NOMO-1 treated with dmso at 0.1 percent for 144 hours (cell line): ENCODE data around the gene CCR5AS.
"Not testable (repeated sequence)": the region's sequence is repeated elsewhere in the genome, so short reads cannot be mapped to it uniquely, and the experiment has no call there.

Experiments
- DNase-seq: peaks from one replicate; lab custom pipeline; 2025; ENCODE audit not compliant: unreplicated experiment; lab: John Stamatoyannopoulos, UW

The CCR5AS gene

DNA sequence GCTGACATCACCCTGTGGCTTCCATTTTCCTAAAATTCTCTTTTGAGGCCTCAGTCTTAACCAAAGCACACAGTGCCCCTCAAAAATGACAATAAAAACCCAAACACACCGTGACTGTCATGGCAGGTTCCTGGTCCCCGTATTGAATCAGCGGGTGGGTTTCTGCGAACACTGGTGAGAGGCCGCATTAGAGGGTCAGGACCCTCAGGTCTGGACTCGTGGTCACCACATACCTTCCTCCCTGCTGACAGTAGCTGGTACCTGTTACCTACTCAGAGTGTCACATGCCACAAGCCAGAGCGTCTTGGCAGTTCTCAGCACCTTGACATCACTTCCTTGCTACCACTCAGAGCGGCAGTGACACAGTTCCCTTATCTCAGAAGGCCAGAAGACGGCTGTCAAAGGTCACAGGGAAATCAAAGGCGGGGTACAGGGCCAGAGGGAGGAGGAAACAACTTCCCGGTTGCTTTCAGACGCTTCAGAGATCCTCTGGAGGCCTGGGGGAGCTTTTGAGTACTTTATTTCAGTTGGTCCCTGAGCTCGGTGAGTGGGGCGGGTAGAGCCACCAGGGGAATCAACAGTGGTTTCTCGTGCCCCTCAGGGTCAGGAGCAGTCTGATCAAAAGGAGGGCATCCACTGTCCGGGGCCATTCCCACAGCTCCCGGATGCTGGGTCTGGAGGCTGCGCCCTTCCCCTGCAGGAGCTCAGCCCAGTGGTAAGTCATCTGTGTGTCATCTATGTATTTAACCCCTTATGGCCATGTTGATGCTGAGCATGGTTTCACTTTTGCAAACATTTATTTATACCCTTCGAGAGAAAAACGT is at the start of gene CCR5AS, which contains the start of gene CCRL2:
TSS of gene CCR5AS (minus strand) at position 279 of the 824 bp plus-strand sequence.
TSS of gene CCRL2 (plus strand) at position 472 of the 824 bp plus-strand sequence. CDS start 821 bp downstream, outside the sequence.
- peak; percentile 52 for DNase-seq

DNA sequence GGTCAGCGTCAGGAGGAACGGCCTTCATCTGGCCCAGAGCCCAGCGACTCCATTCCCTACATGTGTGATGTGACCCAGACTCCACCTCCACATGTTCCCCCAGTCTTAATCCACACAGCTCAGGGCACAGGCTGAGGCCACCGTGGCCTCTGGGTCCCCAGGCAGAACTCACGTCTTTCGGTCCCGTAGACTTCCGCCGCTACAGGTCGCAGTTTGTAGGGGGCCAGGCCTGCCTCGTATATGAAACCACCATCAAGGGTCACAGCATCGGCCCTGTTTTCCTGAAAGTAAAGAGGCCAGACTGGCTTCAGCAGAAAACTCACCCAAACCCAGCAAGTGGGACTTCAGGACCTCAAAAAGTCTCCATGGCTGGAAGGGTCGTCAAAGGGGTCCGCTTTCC is 49.3 kb upstream of the CCR5AS start:
- no peak for DNase-seq

DNA sequence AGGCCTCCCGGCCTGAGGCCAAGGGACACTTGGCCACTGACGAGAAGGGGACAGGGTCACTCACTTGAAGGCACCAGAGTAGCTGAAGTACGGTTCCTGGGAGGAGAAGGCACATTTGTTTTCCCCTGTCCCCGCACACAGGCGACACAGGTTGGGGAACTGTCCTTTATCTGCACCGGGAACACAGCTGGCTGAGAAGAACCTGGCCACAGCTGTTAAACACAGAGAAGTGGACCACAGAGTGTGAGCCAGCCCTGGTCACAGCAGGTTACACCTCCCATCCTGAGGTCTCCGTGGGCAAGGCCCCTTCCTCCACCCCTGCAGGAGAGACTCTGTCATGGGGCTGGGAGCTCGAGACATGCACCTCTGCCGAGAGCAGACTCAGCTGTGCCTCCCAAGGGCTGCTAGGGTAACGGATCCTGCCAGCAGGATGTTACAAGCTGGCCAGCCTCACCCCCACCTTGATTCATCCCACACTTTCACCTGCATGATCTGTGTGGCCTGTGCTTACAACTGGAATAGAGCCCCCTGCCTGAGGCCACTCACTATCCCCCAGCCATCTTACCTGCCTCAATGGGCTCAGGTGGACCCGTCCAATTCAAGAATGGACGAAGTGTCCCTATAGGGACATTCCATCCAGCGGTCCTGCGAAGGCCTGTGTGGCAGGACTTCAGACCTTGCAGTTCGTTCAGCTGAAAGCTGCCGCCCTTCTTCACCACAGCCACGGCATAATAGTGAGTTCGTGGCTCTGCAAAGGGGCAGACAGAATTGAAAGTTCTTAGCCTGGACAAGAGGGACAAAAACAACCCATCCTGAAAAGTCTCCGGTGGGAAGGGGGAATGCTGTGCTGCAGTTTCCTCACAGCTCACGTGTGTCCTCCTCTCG is 48.6 kb upstream of the CCR5AS start:
- no peak for DNase-seq

DNA sequence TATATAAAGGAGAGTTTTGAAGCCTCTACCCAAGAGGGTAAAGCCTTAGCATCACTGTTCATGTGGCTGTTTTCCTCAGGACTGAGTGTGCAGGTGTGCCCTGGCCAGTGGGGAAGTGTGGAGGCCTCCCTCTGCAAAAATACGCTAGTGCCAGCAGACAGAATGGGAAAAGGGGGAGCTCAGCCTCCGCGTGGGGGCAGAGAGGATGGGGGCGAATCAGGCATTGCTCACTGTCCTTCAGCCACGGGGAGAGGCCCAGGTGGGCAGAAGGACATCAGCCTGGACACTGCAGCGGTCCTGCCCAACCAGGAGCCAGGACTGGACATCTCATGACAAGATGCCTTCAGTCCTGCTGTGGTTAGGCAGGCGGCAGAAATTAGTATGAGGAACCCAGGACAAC is 47.7 kb upstream of the CCR5AS start:
- no peak for DNase-seq

DNA sequence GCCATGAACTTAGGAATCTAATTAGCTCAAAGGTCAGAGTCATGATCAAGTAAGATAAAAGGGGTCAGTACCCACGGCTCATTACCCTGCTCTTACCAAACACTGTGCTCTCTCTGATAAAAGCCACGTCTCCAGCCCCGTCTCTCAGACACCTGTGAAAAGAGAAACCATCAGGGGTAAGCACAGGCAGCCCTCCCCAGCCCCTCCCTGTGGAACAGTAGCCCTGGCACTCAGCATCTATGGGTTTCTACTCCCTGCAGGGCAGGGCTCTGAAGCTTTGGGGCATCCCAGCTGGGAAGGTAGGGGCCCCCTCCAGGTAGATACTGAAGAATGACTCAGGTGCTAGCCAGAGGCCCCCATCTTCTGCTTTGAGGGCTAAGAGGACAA is 47.3 kb upstream of the CCR5AS start:
- DNase-seq, result no peak

DNA sequence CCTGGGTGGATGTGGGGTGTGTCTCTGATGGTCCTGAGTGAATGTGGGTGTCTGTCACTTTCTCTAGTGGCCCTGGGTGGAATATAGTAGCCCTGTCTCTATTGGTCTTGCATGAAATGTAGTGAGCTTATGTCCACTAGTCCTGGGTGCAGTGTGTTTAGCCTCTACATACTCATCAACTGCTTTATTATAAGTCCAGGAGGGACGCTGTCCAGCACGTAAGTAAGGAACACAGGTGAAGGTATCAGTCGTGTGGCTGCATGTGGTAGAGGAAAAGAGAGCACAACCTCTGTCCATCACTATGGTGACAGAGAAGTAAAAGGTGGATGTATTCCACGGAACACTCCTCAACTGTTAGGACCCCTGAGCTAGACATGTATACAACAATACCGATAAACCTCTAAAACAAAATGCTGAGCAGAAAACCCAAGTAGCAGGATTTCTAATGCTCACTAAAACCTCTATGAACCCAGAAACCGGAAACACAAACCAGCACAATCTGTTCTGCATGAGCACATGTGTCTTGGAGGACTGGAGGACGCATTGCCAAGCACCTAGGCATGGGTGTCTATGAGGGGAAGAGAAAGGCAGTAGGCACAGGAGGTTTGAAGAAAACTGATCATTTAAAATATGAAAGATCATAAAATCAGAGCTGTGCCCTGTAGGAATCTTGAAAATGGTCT is 46.8 kb upstream of the CCR5AS start:
- no peak for DNase-seq

DNA sequence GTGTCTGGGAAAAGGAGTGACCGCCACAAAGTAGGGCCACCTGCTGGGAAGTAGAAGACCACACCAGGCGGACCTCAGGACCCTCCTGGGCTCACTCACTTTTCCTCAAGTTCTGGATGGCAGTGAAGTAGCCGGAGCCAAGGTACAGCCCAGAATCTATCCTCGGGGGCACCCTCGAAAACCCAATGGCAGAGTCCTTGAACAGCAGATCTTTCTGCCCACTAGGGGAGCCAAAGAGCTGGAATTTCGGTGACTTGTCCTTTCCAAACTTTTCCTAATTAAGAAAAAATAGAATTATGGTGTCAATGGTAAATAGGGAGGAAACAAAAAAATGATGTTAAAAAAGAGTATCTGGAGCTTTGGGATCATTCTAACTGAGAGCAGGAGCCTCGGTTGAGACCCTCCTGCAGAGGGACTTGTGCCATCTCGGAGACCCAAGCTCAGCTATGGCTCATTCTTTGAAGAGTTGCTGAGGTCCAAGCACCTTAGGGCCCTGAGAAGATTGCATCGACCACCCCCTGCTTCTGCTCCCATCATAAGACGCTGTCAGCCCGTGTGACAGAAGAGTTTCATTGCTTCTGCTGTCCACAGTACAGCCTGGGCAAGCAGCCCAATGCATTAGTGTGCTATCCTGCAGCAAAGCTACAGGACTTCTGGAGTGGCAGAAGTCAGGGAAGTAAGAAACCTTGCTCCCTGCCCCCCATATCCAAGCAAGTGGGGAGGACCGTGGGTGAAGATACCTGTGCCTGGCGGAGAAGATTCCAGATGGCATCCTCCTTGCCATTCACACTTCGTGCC is 43.1 kb upstream of the CCR5AS start:
- no peak for DNase-seq

DNA sequence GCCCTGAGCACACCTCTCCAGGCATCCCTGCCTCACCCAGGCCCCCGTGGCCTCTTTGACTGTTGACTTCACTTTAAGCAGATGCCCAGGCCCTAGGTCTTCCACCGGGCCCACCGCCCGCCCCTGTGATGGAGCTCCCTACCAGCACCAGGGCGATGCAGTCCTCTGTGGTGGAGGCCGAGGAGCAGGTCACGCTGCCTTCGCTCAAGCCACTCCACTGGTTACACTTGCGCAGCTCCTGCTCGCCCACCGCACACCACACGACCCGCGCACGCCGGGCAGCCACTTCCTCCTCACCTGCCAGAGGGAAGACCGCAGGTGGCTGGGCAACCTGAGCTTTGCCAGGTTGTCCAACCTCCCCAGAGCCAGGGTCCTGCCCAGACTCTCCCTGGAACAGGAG is 41.9 kb upstream of the CCR5AS start:
- DNase-seq, result no peak

DNA sequence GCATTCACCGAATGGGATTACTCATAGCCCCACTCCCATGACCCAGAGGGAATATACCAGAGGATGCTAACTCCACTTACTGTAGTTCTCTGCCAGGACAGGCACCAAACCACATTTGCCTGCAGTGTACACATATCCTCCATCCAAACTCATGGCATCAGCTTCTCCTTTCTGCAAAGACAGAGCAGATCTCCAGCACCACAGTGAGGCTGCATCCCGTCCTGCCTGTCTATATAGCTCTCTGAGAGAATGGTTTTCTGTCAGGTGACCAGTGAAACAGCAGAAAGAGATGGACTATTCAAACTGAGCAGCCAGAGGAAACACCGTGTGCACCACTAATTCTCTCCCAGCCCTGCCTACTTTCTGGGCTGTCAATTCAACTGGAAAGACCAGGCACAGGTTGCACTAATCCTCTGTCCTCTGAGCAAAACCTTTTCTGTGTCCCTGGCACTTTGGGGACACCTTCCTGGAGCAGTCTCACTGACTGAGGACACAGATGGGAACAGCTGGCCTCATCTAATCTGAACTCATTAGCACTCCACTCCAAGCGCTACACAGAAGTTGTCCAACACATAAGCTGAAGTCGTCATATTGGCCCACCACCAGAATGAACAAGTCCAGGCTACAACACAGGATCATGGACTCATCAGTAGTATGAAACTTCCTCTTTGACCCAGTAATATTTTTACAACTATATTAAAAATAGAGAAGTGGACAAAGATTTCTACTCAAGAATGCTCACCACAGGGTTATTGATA is 40.5 kb upstream of the CCR5AS start:
- peak; percentile 32 for DNase-seq

DNA sequence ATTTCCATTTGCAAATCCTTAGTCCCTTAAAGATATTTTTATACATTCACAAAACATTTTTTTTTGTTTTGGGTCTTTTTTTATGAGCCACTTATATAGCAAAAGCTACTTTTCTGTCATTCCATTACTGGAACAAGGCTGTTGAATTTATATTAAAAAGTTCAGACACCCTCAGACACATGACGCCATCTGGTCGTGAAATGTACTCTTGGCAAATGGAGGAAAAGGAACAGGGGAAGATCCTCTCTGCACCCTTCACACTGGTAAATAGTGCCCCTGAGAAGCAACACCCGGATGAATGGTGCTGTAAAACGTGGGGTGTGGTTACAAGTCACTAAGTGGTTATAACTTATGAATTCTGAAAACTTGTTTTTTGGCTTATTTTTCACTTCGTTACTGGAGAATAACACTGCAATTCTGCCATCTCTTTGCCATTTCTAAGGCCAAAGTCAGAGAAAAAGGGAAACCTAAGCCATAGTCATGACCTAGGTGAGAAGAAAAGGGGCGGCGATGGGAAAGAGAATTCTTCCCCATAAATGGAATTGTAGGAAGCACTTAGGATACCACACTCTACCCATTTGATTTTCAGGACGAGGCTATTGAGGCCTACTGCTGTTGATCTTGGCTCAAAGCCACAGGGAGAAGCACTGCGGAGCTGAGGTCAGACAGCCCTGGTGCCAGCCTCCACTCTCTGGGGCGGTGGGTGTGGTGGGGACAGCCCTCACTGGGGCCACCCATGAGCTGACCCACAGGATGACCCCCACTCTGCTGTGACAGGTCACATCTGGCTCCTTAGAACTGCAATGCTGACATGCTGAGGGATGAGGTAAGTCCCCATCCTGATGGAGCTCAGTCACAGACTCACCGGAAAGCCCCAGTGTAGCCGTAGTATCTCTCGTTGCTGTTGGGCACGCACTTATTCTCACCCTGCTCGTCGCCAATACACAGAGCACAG is 36.0 kb upstream of the CCR5AS start:
- no peak for DNase-seq

DNA sequence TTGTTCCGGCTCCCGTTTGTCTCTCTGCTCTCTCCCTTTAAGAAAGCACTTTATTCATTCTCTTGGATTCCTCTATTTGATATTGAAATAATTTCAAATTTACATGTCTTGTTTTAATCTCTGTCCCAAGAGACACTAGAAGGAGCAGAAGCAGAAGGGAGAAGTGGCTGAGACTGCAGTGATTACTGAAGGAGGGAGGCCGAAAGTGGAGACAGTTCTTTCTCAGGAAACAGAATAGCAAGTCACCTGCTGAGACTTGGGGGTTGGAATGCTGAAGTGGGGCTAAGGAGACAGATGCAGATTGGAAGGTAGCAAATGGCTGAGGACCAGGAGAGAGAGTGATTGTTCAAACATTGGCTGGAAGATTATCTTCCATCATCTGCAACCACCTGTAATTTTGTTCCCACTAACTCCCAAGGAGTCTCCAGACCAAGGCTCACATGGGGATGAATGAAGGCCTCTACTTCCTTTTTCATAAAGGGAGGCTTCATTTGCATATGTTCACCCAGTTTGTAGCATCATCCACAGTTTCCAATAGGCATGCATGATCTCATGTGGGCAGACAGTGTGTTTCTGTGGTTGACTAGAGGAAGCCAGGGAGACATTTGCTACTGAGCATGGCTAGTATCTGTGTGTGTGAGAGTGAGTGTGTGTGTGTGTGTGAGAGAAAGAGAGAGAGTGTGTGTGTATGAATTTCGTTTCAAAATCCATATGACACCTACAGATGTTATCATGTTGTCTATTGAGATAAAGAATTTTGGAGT is 33.8 kb upstream of the CCR5AS start:
- no peak for DNase-seq

DNA sequence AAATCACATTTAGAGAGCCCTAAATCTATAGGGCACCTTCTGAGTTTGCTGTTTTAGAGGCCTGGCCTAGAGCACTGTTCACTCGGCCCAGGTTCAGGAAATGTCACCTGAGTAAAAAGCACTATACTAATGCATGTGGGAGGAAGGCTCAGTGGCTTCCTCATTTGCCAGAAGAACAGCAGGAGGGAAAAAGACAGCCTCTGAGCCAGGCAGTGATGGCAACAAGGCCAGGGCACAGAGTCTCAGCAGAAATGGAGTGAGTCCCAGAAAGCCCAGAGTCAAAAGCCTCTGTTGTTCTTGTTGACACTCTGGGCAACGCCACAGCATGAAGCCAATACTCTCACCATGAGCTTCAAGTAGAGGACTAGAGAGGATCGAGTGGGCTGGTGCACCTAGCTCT is 32.0 kb upstream of the CCR5AS start:
- no peak for DNase-seq

DNA sequence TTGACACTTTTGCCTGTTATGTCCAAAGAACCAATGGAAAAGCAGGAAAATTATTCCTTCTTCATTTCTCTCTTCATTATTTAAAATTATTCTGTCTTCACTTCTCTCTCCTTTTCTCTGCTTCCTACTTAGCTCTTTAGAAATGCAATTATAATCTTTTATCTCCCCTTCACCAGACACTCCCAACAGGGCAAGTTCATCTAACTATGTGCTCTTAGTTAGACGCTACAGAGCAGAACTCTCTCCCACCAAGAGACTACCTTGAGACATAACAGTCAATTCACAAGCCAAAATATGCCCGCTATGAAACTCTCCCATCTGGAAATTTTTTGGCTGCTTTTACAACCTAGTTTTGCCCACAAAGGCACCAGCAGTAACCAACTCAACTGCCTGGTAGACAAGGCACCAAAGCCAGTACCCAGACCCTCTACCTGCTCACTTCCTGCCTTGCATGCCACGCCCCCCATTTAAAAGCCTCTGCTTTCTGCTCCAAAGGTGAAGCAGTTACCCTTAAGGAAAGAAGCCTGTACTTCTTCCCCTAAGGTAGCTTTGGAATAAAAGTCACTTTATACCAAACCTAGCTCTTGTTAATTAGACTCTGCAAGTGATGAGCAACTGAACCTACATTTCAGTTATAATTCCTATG is 28.3 kb upstream of the CCR5AS start:
- DNase-seq, result no peak

DNA sequence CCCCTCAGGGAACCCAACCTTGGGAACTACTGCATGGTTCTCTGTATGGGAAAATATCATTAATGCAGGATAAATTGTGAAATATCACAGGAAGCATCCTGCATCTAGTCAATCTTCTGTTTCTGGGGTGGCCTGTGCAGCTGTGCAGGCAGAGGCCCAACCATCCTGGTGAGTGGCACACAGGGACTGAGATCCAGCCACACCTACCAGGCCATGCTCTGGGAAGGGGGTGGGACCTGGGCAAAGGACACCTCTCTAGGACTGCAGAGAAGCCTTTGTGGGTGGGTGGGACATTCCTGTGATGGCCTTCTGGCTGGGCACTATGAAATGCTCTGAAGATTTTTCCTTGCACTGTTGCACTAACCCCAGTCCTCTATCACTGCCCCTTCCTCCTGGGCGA is 27.0 kb upstream of the CCR5AS start:
- no peak for DNase-seq

DNA sequence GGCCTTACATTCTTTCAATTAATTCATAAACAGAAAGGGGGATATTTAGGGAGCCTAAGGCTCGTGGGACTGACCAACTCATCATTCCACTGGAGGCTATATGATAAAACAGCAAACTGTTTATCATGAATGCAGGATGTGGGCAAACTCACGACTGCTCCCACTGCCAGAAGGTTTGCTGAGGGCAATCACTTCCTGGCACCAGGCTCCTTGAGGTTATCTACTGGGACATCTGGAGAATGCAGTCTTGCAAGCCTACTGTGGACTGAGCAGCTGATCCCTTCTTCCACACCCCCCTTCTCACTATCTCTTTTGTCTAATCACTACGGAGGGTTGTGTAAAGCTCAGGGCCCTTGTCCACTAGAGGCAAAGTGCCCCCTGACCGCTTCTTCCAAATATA is 26.3 kb upstream of the CCR5AS start:
- not testable (repeated sequence) for DNase-seq

DNA sequence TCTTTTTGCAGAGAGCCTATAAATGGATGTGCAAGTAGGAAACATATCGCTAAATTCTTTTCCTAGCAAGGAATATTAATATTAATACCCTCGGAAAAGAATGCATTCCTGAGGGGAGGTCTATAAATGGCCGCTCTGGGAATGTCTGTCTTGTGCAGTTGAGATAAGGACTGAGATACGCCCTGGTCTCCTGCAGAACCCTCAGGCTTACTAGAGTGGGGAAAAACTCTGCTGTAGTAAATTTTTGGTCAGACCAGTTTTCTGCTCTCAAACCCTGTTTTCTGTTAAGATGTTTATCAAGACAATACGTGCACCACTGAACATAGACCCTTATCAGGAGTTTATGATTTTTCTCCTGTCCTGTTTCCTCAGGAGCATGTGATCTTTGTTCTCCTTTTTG is 25.0 kb upstream of the CCR5AS start:
- DNase-seq, result not testable (repeated sequence)

DNA sequence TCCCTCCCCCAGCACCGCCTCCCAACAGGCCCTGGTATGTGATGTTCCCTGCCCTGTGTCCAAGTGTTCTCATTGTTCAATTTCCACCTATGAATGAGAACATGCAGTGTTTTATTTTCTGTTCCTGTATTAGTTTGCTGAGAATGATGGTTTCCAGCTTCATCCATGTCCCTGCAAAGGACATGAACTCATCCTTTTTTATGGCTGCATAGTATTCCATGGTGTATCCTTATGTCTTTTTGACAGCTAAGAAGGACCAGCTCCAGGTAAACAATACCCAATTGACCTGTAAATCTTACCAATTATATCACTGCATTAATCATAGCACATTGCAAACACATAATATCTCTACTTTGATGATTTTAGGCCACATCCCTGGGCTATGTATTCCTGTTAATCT is 24.0 kb upstream of the CCR5AS start:
- DNase-seq, result not testable (repeated sequence)

DNA sequence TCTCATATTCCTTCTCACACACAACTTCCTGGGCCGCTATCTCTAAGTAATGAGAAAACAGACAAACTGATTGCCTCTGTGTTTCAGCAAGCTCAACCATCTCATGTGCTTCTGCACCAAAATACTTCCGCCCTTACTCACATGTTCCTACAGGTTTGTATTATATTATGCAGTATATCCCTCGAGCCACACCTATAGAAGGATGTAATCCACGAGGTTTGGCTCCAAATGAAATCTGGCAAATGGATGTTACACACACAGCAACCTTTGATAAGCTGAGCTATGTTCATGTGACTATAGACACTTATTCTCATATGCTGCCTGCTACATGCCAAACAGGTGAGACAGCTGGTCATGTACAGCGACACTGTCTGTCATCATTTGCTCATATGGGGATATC is 22.8 kb upstream of the CCR5AS start:
- no peak for DNase-seq
